Thyroid gland (tissue), 4 donors: ENCODE measurements around the gene POLR2A.

Experiments used
- CTCF ChIP-seq, 6 experiments: fragments of 200-600 bp in 3 of 6; fragments of 450-650 bp in 3 of 6; sonication (generic) in 3 of 6; IDR thresholded peaks; one replicate each; pipeline ENCODE4 v1.5.1; 2016 to 2019; ENCODE audit warnings: antibody characterized with exemption in 6 of 6, mild to moderate bottlenecking in 2 of 6, inconsistent platforms in 1 of 6, moderate library complexity in 1 of 6
- POLR2A ChIP-seq, 2 donors: fragments of 450-650 bp; IDR thresholded peaks; one replicate each; pipeline ENCODE4 v1.6.1; 2017; ENCODE audit warnings: antibody characterized with exemption in 2 of 2, mild to moderate bottlenecking in 2 of 2, moderate library complexity in 1 of 2

- TF ChIP-seq CTCF (IDR thresholded peaks at IDR 0.05) (no peak), POLR2A (IDR thresholded peaks at IDR 0.05) (no peak)
Observed at GRCh38 chr17:7441266-7441665, 42.9 kb upstream of the POLR2A start.
